Activated CD8-positive, alpha-beta memory T cell treated with anti-CD3 and anti-CD28 coated beads for 4 hours (primary cell): ENCODE data around the gene LOXL1.

Experiments
- DNase-seq, 2 donors: peaks; one replicate each; pipeline ENCODE4 v3.0.0-alpha.2; 2020; ENCODE audit warnings: low read depth in 2 of 2

The LOXL1 gene

GRCh38 chr15:73921254-73921925, 4.9 kb upstream of the LOXL1 start:
- DNase-seq, result no peak

- DNase-seq, result no peak
Observed at GRCh38 chr15:73922186-73923151, 3.8 kb upstream of the LOXL1 start.

GRCh38 chr15:73923156-73923487, 3.1 kb upstream of the LOXL1 start:
- no peak for DNase-seq

GRCh38 chr15:73923488-73924164, 2.6 kb upstream of the LOXL1 start:
- DNase-seq, result no peak

- no peak for DNase-seq
Observed at GRCh38 chr15:73924171-73924921, 1.9 kb upstream of the LOXL1 start.

- no peak for DNase-seq
Observed at GRCh38 chr15:73925848-73926218, 429 bp upstream of the LOXL1 start.

- peak in 1 of 2 donors; percentile 3 for DNase-seq
Observed at GRCh38 chr15:73927003-73927475, 777 bp downstream of the LOXL1 start.

GRCh38 chr15:73927476-73928240, 1.4 kb downstream of the LOXL1 start:
- DNase-seq, result peak; percentile 49 to 50

- DNase-seq, result no peak
Observed at GRCh38 chr15:73928241-73928579, 1.9 kb downstream of the LOXL1 start.

GRCh38 chr15:73928971-73929627, 2.8 kb downstream of the LOXL1 start:
- DNase-seq, result no peak

- DNase-seq, result no peak
Observed at GRCh38 chr15:73930371-73930770, 4.1 kb downstream of the LOXL1 start.

- DNase-seq, result no peak
Observed at GRCh38 chr15:73930790-73931281, 4.6 kb downstream of the LOXL1 start.

- no peak for DNase-seq
Observed at GRCh38 chr15:73931441-73931840, 5.2 kb downstream of the LOXL1 start.

GRCh38 chr15:73932381-73933191, 6.3 kb downstream of the LOXL1 start:
- DNase-seq, result no peak

GRCh38 chr15:73934281-73934680, 8.0 kb downstream of the LOXL1 start:
- DNase-seq, result no peak

GRCh38 chr15:73935547-73935946, 9.3 kb downstream of the LOXL1 start:
- DNase-seq, result no peak

- DNase-seq, result no peak
Observed at GRCh38 chr15:73936181-73936580, 9.9 kb downstream of the LOXL1 start.

- DNase-seq, result no peak
Observed at GRCh38 chr15:73936588-73937290, 10.5 kb downstream of the LOXL1 start.

GRCh38 chr15:73937296-73937695, 11.0 kb downstream of the LOXL1 start:
- DNase-seq, result no peak
